Sigmoid colon (tissue), 7 donors: Measurements from ENCODE around the gene SND1. TPM values are rescaled to one million over a fixed set of nuclear protein-coding genes. Genes with fewer than 3 reads are reported as not detected.

Source experiments
- DNase-seq: peaks from one replicate; pipeline ENCODE4 v3.0.0-alpha.2; 2019
- H3K27ac ChIP-seq, 4 donors: fragments of 200-600 bp; sonication (generic); one replicate each; pipeline ENCODE4 v1.5.1; 2016 to 2019; ENCODE audit warnings: mild to moderate bottlenecking in 1 of 4
- H3K27me3 ChIP-seq, 3 donors: fragments of 200-600 bp; sonication (generic); one replicate each; pipeline ENCODE4 v1.5.1; 2019; ENCODE audit warnings: mild to moderate bottlenecking in 1 of 3
- H3K36me3 ChIP-seq, 4 donors: fragments of 200-600 bp; sonication (generic); one replicate each; pipeline ENCODE4 v1.5.1; 2016 to 2019
- H3K4me1 ChIP-seq, 4 donors: fragments of 200-600 bp; sonication (generic); one replicate each; pipeline ENCODE4 v1.5.1; 2017 to 2019
- H3K4me3 ChIP-seq, 4 donors: fragments of 200-600 bp; sonication (generic); one replicate each; pipeline ENCODE4 v1.5.1; 2017 to 2019; ENCODE audit warnings: mild to moderate bottlenecking in 2 of 4, moderate library complexity in 1 of 4
- H3K9me3 ChIP-seq, 4 donors: fragments of 200-600 bp in 3 of 4; sonication (generic) in 3 of 4; one replicate each; pipeline versions ENCODE4 v1.5.1 to v1.6.1; 2013 to 2019
- EP300 ChIP-seq, 4 donors: sonication (generic); formaldehyde crosslinking; IDR thresholded peaks; one replicate each; pipeline ENCODE4 v1.6.1; 2017; ENCODE audit warnings: antibody characterized with exemption in 4 of 4
- POLR2A ChIP-seq, 2 donors: fragments of 450-650 bp; IDR thresholded peaks; one replicate each; pipeline ENCODE4 v1.6.1; 2016; ENCODE audit warnings: antibody characterized with exemption in 2 of 2, mild to moderate bottlenecking in 2 of 2, moderate library complexity in 2 of 2
- POLR2AphosphoS5 ChIP-seq, 4 donors: sonication (generic); formaldehyde crosslinking; IDR thresholded peaks; one replicate each; pipeline ENCODE4 v1.6.1; 2017; ENCODE audit warnings: antibody characterized with exemption in 4 of 4
- WGBS, 2 donors: extraction: QIAGEN DNeasy Blood & Tissue Kit; methylation state at CpG; one replicate each; pipeline ENCODE4 v1.1.7; 2013; 5-methylcytosine and 5-hydroxymethylcytosine counted together
- intact Hi-C: fragments of 100-400 bp; cut with DNase I; formaldehyde crosslinking; loops from one replicate; pipeline ENCODE4 v1.15.1; 2023
- polyA plus RNA-seq, 3 donors: library from polyadenylated mRNA; stranded (reverse); fragments of 200-250 nt; gene quantifications; one replicate each; pipeline ENCODE4 v1.2.3, GENCODE V29; 2013
- total RNA-seq, 4 donors: library from RNA; depleted of rRNA; stranded (reverse); fragments of >200 nt; gene quantifications; one replicate each; pipeline ENCODE4 v1.1.0, GENCODE V29; 2016
- TF ChIP-seq, protein P1 (sequence below), 4 experiments: fragments of 450-650 bp in 3 of 4; fragments of 200-600 bp in 1 of 4; IDR thresholded peaks; one replicate each; pipeline ENCODE4 v1.5.1; 2016 to 2019; ENCODE audit warnings: antibody characterized with exemption in 4 of 4, mild to moderate bottlenecking in 3 of 4, moderate library complexity in 2 of 4
- donor health status: healthy with polysubstance abuse.
- donor health status: Bipolar disorder and iron deficiency.
- donor health status: healthy.

SND1 gene
- total and polyA plus RNA-seq, 7 donors = 30.6 to 93.4 (median 71.3) TPM

DNA sequence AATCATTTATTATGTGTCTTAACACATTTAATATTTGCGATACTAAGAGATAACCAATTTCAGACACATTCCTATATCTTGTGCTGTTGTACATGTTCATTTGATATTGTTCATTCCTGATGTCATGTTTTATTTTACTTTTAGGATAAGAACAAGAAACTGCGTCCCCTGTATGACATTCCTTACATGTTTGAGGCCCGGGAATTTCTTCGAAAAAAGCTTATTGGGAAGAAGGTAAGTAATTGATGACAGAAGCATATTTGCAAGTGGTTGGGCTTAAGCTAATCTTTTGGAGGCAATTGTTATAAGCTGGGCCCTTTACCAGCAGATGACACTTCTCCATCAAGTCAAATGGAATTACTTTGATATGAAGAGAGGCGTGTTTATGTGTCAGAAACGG, 155.3 kb downstream of the SND1 start:
- no peak overlapping the region for H3K27ac ChIP-seq
- no peaks in the 10 kb centered on the region for H3K27me3 ChIP-seq
- intact Hi-C loops = no loop called here
- H3K4me1 ChIP-seq = no peaks in the 10 kb centered on the region
- H3K4me3 ChIP-seq = no peak overlapping the region
- H3K36me3 ChIP-seq = peaks cover 0 to 17% (median 0%) of the 10 kb centered on the region in 4 donors
- whole genome bisulfite sequencing, 2 donors = 93 to 95% methylated on average over 6 of the region's 6 CpGs
- H3K9me3 ChIP-seq = no peaks in the 10 kb centered on the region
- DNase-seq = no peak
- TF ChIP-seq POLR2A (IDR thresholded peaks at IDR 0.05) (no peak), EP300 (IDR thresholded peaks at IDR 0.05) (no peak), POLR2AphosphoS5 (IDR thresholded peaks at IDR 0.05) (no peak)
- TF ChIP-seq, protein P1, sequence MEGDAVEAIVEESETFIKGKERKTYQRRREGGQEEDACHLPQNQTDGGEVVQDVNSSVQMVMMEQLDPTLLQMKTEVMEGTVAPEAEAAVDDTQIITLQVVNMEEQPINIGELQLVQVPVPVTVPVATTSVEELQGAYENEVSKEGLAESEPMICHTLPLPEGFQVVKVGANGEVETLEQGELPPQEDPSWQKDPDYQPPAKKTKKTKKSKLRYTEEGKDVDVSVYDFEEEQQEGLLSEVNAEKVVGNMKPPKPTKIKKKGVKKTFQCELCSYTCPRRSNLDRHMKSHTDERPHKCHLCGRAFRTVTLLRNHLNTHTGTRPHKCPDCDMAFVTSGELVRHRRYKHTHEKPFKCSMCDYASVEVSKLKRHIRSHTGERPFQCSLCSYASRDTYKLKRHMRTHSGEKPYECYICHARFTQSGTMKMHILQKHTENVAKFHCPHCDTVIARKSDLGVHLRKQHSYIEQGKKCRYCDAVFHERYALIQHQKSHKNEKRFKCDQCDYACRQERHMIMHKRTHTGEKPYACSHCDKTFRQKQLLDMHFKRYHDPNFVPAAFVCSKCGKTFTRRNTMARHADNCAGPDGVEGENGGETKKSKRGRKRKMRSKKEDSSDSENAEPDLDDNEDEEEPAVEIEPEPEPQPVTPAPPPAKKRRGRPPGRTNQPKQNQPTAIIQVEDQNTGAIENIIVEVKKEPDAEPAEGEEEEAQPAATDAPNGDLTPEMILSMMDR (IDR thresholded peaks at IDR 0.05) = no peak

DNA sequence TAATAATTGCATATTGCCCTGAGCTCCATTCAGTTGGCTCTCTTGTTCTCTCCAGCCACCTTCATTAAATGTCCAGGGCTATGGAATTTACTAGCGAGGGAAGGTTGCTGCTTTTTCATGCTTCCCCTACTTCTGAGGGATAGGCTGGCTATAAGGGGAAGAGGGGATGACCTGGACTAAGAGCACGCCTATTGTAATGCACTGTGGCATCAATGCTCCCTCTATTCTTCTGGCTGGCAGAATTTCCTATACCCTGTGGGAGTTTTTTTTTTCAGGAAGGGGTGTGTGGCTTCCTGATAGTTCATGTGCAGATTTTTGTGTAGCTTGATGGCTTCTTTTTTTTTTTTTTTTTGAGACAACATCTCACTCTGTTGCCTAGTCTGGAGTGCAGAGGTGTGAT, 155.8 kb downstream of the SND1 start:
- 95% methylated on average over 2 of the region's 2 CpGs for WGBS, 2 donors
- Histone ChIP-seq H3K4me1 (no peaks in the 10 kb centered on the region), H3K27me3 (no peaks in the 10 kb centered on the region), H3K36me3 (peaks cover 0 to 17% (median 0%) of the 10 kb centered on the region in 4 donors), H3K4me3 (no peak overlapping the region), H3K9me3 (no peaks in the 10 kb centered on the region), H3K27ac (no peak overlapping the region)
- intact Hi-C loops = no loop called here
- TF ChIP-seq, protein P1 (IDR thresholded peaks at IDR 0.05) = no peak
- TF ChIP-seq EP300 (IDR thresholded peaks at IDR 0.05) (no peak), POLR2AphosphoS5 (IDR thresholded peaks at IDR 0.05) (no peak), POLR2A (IDR thresholded peaks at IDR 0.05) (no peak)
- no peak for DNase-seq

DNA sequence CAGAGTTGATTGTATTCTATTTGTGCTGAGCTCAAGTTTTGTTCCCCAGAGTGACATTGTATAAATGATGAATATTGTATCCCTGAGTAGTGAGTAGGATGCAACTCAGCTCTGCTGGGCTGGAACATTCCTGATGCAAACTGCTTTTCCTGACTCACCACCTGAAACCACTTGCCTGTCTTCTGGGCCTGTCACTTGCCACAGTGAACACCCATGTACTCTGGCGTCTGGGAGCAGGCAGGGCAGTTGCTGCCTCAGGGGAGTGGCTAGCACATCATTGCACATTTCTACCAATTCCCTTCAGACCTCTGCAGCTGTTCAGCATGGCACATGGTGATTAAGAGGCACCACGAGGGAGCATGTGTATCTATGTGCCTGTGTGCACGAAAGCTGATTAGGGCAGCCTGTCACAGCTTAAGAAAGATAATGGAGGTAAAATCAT, 157.3 kb downstream of the SND1 start:
- 65 to 75% methylated on average over 3 of the region's 3 CpGs for whole genome bisulfite sequencing, 2 donors
- no peak overlapping the region for H3K27ac ChIP-seq
- no peaks in the 10 kb centered on the region for H3K9me3 ChIP-seq
- H3K4me3 ChIP-seq = no peak overlapping the region
- intact Hi-C loops = no loop called here
- TF ChIP-seq POLR2A (IDR thresholded peaks at IDR 0.05) = no peak
- TF ChIP-seq POLR2AphosphoS5 (IDR thresholded peaks at IDR 0.05) = no peak
- TF ChIP-seq, protein P1 (IDR thresholded peaks at IDR 0.05) = no peak
- TF ChIP-seq EP300 (IDR thresholded peaks at IDR 0.05) = no peak
- no peak for DNase-seq
- H3K4me1 ChIP-seq = peaks cover 0 to 9% (median 4%) of the 10 kb centered on the region in 4 donors
- H3K27me3 ChIP-seq = no peaks in the 10 kb centered on the region
- H3K36me3 ChIP-seq = peaks cover 0 to 17% (median 0%) of the 10 kb centered on the region in 4 donors

DNA sequence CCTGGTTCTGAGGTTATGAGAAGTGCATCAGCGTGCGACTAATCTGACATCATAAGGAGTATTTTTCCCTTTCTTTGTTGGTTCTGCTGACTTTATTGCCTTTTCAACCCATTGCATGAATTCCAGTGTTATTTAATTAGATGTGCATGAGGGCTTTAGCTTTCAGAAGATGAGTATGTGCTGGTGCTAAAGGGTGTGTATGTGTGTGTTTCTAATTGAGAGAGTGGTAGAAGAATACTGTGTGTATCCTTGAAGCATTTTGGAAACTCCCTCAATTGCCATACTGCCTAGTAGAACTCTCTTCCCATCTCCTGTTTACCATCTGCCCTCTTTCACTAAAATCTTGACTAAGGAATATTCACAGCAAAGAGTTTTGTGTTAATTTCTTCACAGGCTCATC, 158.1 kb downstream of the SND1 start:
- Histone ChIP-seq H3K27me3 (no peaks in the 10 kb centered on the region), H3K9me3 (no peaks in the 10 kb centered on the region), H3K36me3 (peaks cover 0 to 17% (median 0%) of the 10 kb centered on the region in 4 donors), H3K4me1 (peaks cover 0 to 11% (median 5%) of the 10 kb centered on the region in 4 donors), H3K27ac (no peak overlapping the region), H3K4me3 (no peak overlapping the region)
- DNase-seq = no peak
- WGBS, 2 donors = 98 to 99% methylated on average over 2 of the region's 2 CpGs
- intact Hi-C loops = no loop called here
- TF ChIP-seq, protein P1 (IDR thresholded peaks at IDR 0.05) = no peak
- no peak for TF ChIP-seq POLR2A (IDR thresholded peaks at IDR 0.05)
